D721Med (cell line): ENCODE results near the gene GJB1.

Experiments used
- DNase-seq: peaks from one replicate; pipeline ENCODE4 v3.0.0; 2011; ENCODE audit warnings: low spot score; ENCODE audit not compliant: insufficient read length
- FAIRE-seq: peaks from 2 replicates; lab custom pipeline; 2011; peaks lifted over from hg19 to GRCh38; lab: Jason Lieb, UNC
- TF ChIP-seq, protein P1 (sequence below): IDR thresholded peaks from 2 replicates; pipeline ENCODE4 v1.5.1; 2012; ENCODE audit warnings: mild to moderate bottlenecking, control low read depth; ENCODE audit not compliant: insufficient read depth; ENCODE audit errors: missing control alignments

GJB1 gene

DNA sequence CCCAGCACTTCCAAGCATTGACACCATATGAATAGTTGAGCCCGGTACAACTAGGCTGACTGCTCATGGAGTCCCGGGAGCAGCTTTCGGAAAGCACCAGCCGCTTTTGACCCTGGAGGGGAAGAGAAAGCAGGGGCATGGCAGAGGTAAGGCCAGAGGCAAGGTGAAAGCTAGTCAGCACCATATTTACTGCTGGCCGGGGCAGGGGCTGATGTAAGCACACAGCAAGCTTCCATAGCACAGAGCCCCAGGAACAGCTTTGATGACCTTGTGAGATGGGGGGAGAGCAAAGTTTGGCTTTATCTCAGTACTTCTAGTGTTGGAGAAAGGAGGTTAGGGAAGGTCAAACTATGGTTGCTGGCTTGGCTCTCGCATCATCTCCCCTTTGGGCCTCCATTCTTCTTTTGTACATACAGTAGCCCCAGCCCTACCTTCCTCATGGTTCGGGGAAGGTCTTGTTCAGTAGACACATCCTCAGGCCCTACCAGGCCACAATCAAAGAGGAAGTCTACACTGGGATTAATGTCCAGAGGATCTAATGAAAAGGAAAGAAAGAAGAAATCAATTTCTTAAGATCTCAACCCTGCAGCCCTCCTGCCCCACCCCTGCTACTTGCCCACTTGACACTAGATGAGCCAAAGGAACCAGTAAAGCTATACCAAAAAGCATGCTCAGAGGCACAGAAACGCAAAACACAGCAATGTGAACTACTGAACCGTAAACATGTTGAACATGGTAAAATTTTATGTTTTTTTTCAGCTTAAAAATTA is 21.5 kb downstream of the GJB1 start:
- TF ChIP-seq, protein P1, sequence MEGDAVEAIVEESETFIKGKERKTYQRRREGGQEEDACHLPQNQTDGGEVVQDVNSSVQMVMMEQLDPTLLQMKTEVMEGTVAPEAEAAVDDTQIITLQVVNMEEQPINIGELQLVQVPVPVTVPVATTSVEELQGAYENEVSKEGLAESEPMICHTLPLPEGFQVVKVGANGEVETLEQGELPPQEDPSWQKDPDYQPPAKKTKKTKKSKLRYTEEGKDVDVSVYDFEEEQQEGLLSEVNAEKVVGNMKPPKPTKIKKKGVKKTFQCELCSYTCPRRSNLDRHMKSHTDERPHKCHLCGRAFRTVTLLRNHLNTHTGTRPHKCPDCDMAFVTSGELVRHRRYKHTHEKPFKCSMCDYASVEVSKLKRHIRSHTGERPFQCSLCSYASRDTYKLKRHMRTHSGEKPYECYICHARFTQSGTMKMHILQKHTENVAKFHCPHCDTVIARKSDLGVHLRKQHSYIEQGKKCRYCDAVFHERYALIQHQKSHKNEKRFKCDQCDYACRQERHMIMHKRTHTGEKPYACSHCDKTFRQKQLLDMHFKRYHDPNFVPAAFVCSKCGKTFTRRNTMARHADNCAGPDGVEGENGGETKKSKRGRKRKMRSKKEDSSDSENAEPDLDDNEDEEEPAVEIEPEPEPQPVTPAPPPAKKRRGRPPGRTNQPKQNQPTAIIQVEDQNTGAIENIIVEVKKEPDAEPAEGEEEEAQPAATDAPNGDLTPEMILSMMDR, result no peak
- FAIRE-seq (no peak), DNase-seq (no peak)

DNA sequence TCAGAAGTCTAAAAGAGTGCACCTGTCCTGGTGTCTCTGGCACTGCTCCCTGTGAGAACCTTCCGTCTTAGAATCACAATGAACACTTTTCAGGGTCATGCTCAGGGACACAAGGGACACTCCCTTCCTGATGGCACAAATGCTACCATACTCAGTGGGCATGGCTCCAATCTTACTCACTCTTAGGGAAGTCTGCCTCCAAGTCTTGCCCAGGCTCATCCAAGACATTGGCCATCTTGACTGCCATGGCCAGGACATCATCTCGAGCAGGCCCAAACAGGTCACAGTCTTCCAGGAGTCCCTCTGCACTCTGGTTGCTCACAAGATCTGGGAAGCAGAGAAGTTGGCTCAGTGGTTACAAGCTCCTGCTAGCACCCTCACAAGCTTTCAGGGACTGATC is 22.1 kb downstream of the GJB1 start:
- DNase-seq, result no peak
- TF ChIP-seq, protein P1, result no peak
- no peak for FAIRE-seq

DNA sequence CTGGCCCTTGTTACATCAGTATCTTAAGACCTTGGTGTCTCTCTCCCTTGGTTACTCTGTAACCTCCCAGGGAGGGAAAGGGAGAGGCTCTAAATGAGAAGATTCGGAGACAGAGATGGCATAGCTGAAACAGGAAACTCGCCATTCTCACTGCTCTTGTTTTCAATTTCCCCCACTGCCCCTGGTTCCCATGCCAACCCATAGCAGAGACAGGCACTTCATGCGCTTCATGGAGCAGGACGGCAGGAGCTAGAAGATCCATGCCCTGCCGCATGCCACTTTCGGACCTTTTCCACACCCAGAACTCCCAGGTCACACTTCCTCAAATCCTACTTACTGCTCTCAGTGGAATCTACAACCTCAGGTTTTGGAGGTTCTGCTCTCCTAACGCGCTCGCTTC is 27.8 kb downstream of the GJB1 start:
- FAIRE-seq (no peak), DNase-seq (no peak)
- TF ChIP-seq, protein P1, result no peak

DNA sequence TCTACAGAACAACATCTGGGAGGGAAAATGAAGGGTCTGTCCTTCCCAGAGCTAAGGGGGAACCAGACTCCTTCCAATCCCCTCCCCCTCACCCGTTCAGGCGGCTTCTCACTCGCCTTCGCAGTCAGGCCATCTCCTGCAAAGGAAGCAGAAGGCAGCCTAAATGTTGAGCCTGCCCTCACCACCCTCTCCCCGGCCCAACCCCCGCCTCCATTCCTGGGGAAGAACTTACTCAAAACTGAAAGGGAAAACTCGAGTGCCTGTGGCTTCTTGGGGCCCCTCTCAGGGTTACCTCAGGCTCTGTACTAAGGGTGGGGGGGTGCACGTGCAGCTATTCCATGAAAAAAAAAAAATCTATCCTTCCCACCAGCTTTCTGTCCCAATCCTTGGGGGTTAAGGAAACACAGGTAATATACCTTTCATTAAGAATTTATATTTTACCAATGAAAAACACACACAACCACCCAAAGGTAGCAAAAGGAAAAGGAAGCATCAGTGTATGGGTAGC is 28.5 kb downstream of the GJB1 start:
- TF ChIP-seq, protein P1, result no peak
- FAIRE-seq (no peak), DNase-seq (no peak)

DNA sequence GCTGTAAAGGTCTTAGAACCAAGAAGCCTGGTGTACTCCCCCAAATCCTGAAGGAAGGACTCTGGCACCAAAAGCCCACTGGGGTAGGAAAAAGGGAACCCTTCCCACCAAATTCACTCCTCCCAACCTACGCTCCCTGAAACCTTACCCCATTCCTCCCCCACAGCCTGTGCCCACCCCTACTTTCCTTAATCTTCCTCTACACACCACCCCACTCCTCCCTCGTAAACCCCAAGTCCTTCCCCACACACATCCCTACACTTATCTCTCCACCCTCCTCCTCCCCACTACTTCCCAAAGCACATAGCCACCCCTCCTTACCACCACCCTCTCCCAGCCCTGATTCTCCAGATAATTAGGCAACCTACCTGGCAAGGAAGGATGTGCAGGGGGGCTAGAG is 29.2 kb downstream of the GJB1 start:
- DNase-seq (no peak), FAIRE-seq (no peak)
- TF ChIP-seq, protein P1, result no peak

DNA sequence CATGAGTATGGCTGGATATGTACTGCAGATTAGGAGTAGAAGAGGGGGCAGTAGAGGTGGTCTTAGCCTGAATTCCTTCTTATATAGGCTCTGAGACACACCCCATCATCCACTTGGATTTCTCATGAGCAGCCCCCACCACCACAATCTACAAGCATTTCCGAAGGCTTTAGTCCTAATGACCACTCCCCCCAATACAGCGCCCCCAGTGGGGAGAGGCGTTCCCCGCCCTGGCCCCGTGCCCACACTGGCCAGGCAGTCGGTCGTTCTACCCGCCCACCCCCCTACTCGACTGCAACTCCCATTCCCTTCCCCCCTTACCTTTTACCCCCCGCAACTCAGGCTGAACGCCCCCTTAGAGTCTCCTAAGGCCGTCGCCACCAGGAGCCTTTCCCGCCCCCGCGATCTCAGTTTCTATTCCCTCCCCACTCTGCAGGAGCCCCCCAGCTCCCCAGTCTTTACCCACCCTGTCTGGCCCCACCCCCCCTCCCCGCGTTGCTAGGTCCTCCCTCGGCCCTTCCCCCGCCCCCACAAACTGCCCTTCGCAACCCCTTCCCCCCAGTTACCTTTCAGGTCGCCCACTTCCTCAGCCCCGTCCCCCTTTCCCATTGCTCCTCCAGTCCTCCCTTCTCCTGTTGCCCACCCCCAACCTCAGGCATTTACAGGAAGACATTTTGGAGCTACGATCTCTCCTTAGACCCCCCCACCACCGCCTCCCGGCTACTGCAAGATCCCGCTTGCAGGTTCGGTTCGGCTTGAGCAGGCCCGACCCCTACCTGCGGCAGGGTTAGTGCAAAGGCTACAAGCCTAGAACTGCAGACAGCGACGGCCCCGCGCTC is 30.4 kb downstream of the GJB1 start:
- TF ChIP-seq, protein P1, result peak; percentile 22
- no peak for DNase-seq
- no peak for FAIRE-seq
